Suprapubic skin (tissue), 3 donors: ENCODE measurements around the gene RFX2.

Source experiments
- CTCF ChIP-seq, 2 donors: fragments of 200-600 bp in 1 of 2; fragments of 450-650 bp in 1 of 2; sonication (generic) in 1 of 2; IDR thresholded peaks; one replicate each; pipeline ENCODE4 v1.5.1; 2016 to 2019; ENCODE audit warnings: antibody characterized with exemption in 2 of 2, mild to moderate bottlenecking in 1 of 2, moderate library complexity in 1 of 2
- EP300 ChIP-seq: sonication (generic); formaldehyde crosslinking; IDR thresholded peaks from one replicate; pipeline ENCODE4 v1.6.1; 2017; ENCODE audit warnings: antibody characterized with exemption
- POLR2A ChIP-seq, 2 donors: fragments of 450-650 bp; IDR thresholded peaks; one replicate each; pipeline ENCODE4 v1.6.1; 2017; ENCODE audit warnings: antibody characterized with exemption in 2 of 2, mild to moderate bottlenecking in 2 of 2, moderate library complexity in 2 of 2

DNA sequence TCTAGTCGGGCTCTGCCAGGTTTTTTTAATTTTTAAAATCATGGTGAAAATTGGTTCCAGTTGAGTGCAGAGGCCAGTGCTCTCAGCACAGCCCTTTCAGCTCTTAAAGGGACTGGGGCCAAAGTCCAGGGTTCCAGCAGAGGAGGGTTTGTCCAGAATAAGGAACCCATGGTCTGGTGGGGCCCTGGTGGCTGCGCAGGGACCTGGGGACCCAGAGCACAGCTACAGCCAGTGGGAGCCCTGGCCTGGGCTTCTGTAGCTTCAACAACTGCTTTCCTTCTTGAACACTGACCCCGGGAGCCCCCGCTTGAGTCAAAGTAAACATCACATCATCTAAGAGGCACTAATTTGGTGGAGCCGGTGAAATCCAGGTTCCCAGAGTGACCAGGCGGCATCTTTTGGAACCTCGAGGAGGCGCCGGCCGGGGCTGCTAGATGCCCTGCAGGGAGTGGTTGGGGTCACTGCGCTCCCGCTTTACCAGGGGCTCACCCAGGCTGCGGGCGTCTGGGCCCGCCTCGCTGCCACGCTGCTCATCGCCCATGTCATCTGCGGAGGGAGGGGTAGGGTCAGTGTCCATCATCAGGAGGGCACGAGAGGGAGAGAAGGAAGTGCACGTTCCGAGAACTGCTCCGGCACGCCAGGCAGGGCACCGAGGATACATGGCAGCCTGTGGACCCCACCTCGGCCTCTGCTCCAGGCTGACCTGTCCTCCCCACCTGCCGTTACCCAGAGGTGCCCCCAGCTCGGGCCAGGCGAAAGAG is 115.7 kb downstream of the RFX2 start:
- TF ChIP-seq CTCF (IDR thresholded peaks at IDR 0.05) (no peak), POLR2A (IDR thresholded peaks at IDR 0.05) (no peak), EP300 (no peak)
